ENCODE results near the gene EHHADH.
"Not testable (repeated sequence)": the region's sequence is repeated elsewhere in the genome, so short reads cannot be mapped to it uniquely, and the experiment has no call there.

Gene EHHADH

DNA sequence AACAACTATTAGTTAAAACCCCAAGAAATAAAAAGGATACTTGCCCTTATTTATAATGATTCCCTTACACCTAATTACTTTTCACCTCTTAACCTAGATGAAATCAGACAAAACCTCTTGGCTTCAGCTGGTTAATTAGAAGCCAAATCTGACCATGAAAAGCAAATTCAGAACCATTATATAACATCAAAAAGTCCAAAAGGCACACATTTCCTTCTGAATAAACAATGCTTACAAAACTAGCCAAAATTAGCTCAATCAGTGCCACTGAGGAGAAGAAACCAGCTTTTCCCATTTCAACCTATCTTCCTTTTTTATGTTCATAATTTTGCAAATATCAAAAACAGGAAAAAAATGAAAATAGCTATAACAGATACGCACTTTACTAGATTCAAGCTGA is 3.2 kb downstream of the EHHADH start:
- Histone ChIP-seq H3K27me3 (ENCODE audit: control insufficient read depth, insufficient read depth, low read length) (no peaks in the 10 kb centered on the region), H3K4me1 (ENCODE audit: control insufficient read depth, insufficient read depth, low read length) (no peaks in the 10 kb centered on the region), H3K9ac (ENCODE audit: low read length) (no peak overlapping the region)

DNA sequence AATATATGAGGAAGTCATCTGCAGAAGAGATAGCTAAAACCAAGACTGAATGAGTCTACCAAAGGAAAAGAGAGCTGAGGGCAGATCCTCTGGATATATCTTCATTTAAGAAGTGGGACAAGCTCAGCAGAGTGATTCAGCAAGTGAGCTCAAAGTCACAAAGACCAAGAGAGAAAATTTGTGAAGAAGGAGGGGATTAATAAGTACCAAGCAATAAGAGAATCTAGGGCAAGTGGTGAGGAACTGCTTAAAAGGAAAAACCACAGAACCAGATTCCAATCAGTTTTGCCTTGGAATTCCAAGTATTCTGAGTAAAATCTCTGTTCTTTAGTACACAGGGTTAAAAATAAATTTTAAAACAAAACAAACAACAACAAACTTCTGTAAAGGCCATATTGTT is 3.6 kb downstream of the EHHADH start:
- no peak overlapping the region for H3K4me3 ChIP-seq (ENCODE audit: low read depth, low read length)
- no peak overlapping the region for H3K27ac ChIP-seq (ENCODE audit: low read depth, low read length)
- H3K27me3 ChIP-seq (ENCODE audit: control insufficient read depth, insufficient read depth, low read length) = no peaks in the 10 kb centered on the region
- no peaks in the 10 kb centered on the region for H3K9me3 ChIP-seq (ENCODE audit: control insufficient read depth, insufficient read depth, low read depth, low read length)
- no peak overlapping the region for H3K9ac ChIP-seq (ENCODE audit: low read length)
- H3K36me3 ChIP-seq (ENCODE audit: control insufficient read depth, insufficient read depth, low read length) = no peaks in the 10 kb centered on the region
- H3K4me1 ChIP-seq (ENCODE audit: control insufficient read depth, insufficient read depth, low read length) = no peaks in the 10 kb centered on the region

More for the DNA sequence above, 3.2 kb downstream of the EHHADH start:
- Histone ChIP-seq H3K36me3 (ENCODE audit: control insufficient read depth, insufficient read depth, low read length) (no peaks in the 10 kb centered on the region), H3K9me3 (ENCODE audit: control insufficient read depth, insufficient read depth, low read depth, low read length) (no peaks in the 10 kb centered on the region), H3K4me3 (ENCODE audit: low read depth, low read length) (no peak overlapping the region), H3K27ac (ENCODE audit: low read depth, low read length) (no peak overlapping the region)

DNA sequence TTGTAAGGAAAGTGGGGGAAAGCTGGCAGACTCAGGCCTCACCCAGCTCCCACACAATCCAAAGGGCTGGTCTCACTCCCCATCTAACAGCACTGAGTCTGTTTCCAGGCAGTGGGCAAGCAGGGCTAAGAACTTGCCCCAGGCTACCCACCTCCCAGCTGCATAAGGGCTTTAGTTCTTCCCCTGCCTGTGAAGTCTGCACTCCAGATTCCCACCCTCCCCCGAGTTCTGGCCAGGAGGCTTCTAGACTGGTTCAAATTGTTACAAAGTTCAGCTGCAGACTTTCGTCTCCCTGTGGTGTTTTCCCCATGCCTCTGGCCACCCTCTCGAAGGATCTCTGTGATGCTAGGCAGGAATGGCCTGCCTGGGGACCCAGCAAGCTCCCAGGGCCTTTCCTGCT is 11.2 kb downstream of the EHHADH start:
- no peak overlapping the region for H3K27ac ChIP-seq (ENCODE audit: low read depth, low read length)
- H3K9me3 ChIP-seq (ENCODE audit: control insufficient read depth, insufficient read depth, low read depth, low read length) = peaks cover 12% of the 10 kb centered on the region
- no peaks in the 10 kb centered on the region for H3K27me3 ChIP-seq (ENCODE audit: control insufficient read depth, insufficient read depth, low read length)
- H3K9ac ChIP-seq (ENCODE audit: low read length) = no peak overlapping the region
- H3K4me1 ChIP-seq (ENCODE audit: control insufficient read depth, insufficient read depth, low read length) = no peaks in the 10 kb centered on the region
- no peak overlapping the region for H3K4me3 ChIP-seq (ENCODE audit: low read depth, low read length)
- no peaks in the 10 kb centered on the region for H3K36me3 ChIP-seq (ENCODE audit: control insufficient read depth, insufficient read depth, low read length)

DNA sequence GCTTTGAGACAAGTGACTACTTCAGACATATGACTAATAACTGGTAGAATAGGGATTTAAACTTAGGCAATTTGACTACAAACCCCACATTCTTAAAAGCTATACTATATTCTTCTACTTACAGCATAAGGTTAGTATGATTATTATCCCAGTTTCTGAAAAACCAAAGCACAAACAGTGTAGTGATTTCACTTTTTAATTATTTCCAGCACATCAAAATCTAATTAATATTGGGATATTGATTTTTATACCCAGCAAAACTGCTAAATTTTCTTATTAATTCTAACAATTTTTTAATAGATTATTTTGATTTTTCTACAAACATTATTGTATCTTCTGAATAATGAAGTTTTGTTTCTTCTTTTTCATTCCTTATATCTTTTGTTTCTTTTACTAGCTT is 16.9 kb downstream of the EHHADH start:
- no peak overlapping the region for H3K4me3 ChIP-seq (ENCODE audit: low read depth, low read length)
- no peaks in the 10 kb centered on the region; the same call in 1 of the 2 replicates for H3K36me3 ChIP-seq (ENCODE audit: control insufficient read depth, insufficient read depth, low read length)
- H3K9ac ChIP-seq (ENCODE audit: low read length) = no peak overlapping the region
- no peak overlapping the region for H3K27ac ChIP-seq (ENCODE audit: low read depth, low read length)
- no peaks in the 10 kb centered on the region for H3K27me3 ChIP-seq (ENCODE audit: control insufficient read depth, insufficient read depth, low read length)
- peaks cover 13% of the 10 kb centered on the region for H3K9me3 ChIP-seq (ENCODE audit: control insufficient read depth, insufficient read depth, low read depth, low read length)
- H3K4me1 ChIP-seq (ENCODE audit: control insufficient read depth, insufficient read depth, low read length) = no peaks in the 10 kb centered on the region

- H3K4me3 ChIP-seq (ENCODE audit: low read depth, low read length) = no peak overlapping the region
- peaks cover 10% of the 10 kb centered on the region for H3K9me3 ChIP-seq (ENCODE audit: control insufficient read depth, insufficient read depth, low read depth, low read length)
- no peaks in the 10 kb centered on the region for H3K4me1 ChIP-seq (ENCODE audit: control insufficient read depth, insufficient read depth, low read length)
- H3K27me3 ChIP-seq (ENCODE audit: control insufficient read depth, insufficient read depth, low read length) = no peaks in the 10 kb centered on the region
- H3K36me3 ChIP-seq (ENCODE audit: control insufficient read depth, insufficient read depth, low read length) = no peaks in the 10 kb centered on the region; the same call in 1 of the 2 replicates
- no peak overlapping the region for H3K27ac ChIP-seq (ENCODE audit: low read depth, low read length)
- no peak overlapping the region for H3K9ac ChIP-seq (ENCODE audit: low read length)
Measured at GRCh38 chr3:185233328-185233727, 20.5 kb downstream of the EHHADH start.

- not testable (repeated sequence) for H3K9me3 ChIP-seq (ENCODE audit: control insufficient read depth, insufficient read depth, low read depth, low read length); H3K36me3 ChIP-seq (ENCODE audit: control insufficient read depth, insufficient read depth, low read length); H3K9ac ChIP-seq (ENCODE audit: low read length); H3K4me3 ChIP-seq (ENCODE audit: low read depth, low read length); H3K4me1 ChIP-seq (ENCODE audit: control insufficient read depth, insufficient read depth, low read length); H3K27me3 ChIP-seq (ENCODE audit: control insufficient read depth, insufficient read depth, low read length); H3K27ac ChIP-seq (ENCODE audit: low read depth, low read length)
Measured at GRCh38 chr3:185226526-185226925, 27.3 kb downstream of the EHHADH start.

DNA sequence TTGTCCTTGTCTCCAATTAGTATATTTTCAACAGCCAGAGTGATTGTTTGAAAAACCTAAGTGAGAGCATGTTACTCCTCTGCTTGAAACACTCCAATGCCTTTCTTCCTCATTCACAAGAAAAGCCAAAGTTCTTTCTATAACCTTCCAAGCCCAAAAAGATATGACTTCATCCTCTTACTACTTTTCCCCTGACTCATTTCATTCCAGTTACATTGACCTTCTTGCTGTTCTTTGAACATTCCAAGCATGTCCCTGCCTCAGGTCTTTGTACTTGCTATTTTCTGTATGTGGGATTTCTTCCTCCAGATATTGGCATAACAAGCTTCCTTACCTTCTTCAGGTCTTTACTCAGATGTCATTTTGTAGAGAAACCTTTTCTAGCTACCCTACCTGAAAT is 28.3 kb downstream of the EHHADH start:
- no peak overlapping the region for H3K27ac ChIP-seq (ENCODE audit: low read depth, low read length)
- no peak overlapping the region for H3K9ac ChIP-seq (ENCODE audit: low read length)
- H3K27me3 ChIP-seq (ENCODE audit: control insufficient read depth, insufficient read depth, low read length) = no peaks in the 10 kb centered on the region
- H3K4me3 ChIP-seq (ENCODE audit: low read depth, low read length) = no peak overlapping the region
- H3K4me1 ChIP-seq (ENCODE audit: control insufficient read depth, insufficient read depth, low read length) = no peaks in the 10 kb centered on the region
- H3K36me3 ChIP-seq (ENCODE audit: control insufficient read depth, insufficient read depth, low read length) = no peaks in the 10 kb centered on the region
- H3K9me3 ChIP-seq (ENCODE audit: control insufficient read depth, insufficient read depth, low read depth, low read length) = no peaks in the 10 kb centered on the region

- Histone ChIP-seq H3K9me3 (ENCODE audit: control insufficient read depth, insufficient read depth, low read depth, low read length) (no peaks in the 10 kb centered on the region), H3K27me3 (ENCODE audit: control insufficient read depth, insufficient read depth, low read length) (no peaks in the 10 kb centered on the region), H3K9ac (ENCODE audit: low read length) (no peak overlapping the region), H3K27ac (ENCODE audit: low read depth, low read length) (no peak overlapping the region), H3K4me3 (ENCODE audit: low read depth, low read length) (no peak overlapping the region), H3K36me3 (ENCODE audit: control insufficient read depth, insufficient read depth, low read length) (no peaks in the 10 kb centered on the region), H3K4me1 (ENCODE audit: control insufficient read depth, insufficient read depth, low read length) (no peaks in the 10 kb centered on the region)
Measured at GRCh38 chr3:185225080-185225479, 28.8 kb downstream of the EHHADH start.

GRCh38 chr3:185221203-185221602 is 32.6 kb downstream of the EHHADH start:
- peaks cover 9% of the 10 kb centered on the region for H3K4me1 ChIP-seq (ENCODE audit: control insufficient read depth, insufficient read depth, low read length)
- no peak overlapping the region for H3K27ac ChIP-seq (ENCODE audit: low read depth, low read length)
- H3K4me3 ChIP-seq (ENCODE audit: low read depth, low read length) = no peak overlapping the region
- H3K27me3 ChIP-seq (ENCODE audit: control insufficient read depth, insufficient read depth, low read length) = no peaks in the 10 kb centered on the region
- no peaks in the 10 kb centered on the region for H3K36me3 ChIP-seq (ENCODE audit: control insufficient read depth, insufficient read depth, low read length)
- H3K9me3 ChIP-seq (ENCODE audit: control insufficient read depth, insufficient read depth, low read depth, low read length) = no peaks in the 10 kb centered on the region
- H3K9ac ChIP-seq (ENCODE audit: low read length) = no peak overlapping the region

DNA sequence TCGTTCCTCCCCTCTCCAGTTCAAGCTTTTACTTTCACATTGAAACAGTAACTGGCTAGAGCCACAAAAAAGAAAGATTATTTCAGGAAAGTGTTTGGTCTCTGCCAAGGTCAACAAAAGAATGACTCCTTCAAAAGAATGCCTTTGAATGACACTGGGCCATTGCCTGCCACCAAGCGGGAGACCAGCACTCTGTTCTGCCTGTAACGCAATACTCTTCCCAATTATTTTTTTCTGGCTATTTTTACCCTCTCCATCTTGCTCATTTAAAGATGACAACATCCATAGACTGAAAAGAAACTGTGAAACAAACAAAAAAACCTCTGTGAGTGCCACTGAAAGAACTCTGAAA is 37.3 kb downstream of the EHHADH start:
- Histone ChIP-seq H3K9ac (ENCODE audit: low read length) (no peak overlapping the region), H3K27me3 (ENCODE audit: control insufficient read depth, insufficient read depth, low read length) (no peaks in the 10 kb centered on the region), H3K36me3 (ENCODE audit: control insufficient read depth, insufficient read depth, low read length) (no peaks in the 10 kb centered on the region), H3K9me3 (ENCODE audit: control insufficient read depth, insufficient read depth, low read depth, low read length) (no peaks in the 10 kb centered on the region), H3K4me1 (ENCODE audit: control insufficient read depth, insufficient read depth, low read length) (peaks cover 10% of the 10 kb centered on the region), H3K4me3 (ENCODE audit: low read depth, low read length) (no peak overlapping the region; the same call in 1 of the 2 replicates), H3K27ac (ENCODE audit: low read depth, low read length) (no peak overlapping the region; the same call in 1 of the 2 replicates)

DNA sequence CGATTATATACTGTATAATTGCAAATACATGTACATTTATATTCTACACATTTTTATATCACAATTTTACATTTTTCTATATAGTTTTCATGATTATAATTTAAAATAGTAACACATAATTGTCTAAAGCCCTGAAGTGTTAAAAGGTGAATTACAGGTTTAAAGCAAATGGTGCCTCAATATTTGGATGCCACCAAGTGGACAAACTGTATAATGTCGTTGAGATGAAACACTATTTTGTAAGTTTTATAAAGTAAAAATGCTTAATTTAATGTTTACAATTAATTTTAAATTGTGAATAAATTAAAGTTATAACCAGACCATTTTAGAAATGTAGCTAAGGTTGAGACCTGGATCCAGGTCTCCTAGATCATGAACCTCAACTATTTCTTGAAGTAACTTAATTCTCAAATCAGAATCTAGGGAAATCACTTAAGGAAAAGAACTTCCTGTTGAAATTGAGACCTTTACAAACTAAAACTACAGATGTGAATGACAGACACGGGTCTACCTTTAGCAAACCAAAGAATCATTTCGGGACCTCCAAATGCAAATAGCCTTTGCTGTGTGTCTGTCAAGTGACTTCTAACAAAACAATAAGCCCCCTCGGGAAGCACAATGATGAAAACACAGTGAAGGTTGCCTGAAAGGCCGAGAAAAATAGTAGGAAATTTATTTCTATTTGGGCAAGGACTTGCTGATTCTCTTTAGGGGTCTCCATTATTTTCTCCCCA is 37.8 kb downstream of the EHHADH start:
- Histone ChIP-seq H3K9ac (ENCODE audit: low read length) (no peak overlapping the region), H3K9me3 (ENCODE audit: control insufficient read depth, insufficient read depth, low read depth, low read length) (no peaks in the 10 kb centered on the region)

More for the DNA sequence above, 37.8 kb downstream of the EHHADH start:
- Histone ChIP-seq H3K4me1 (ENCODE audit: control insufficient read depth, insufficient read depth, low read length) (peaks cover 10% of the 10 kb centered on the region), H3K27me3 (ENCODE audit: control insufficient read depth, insufficient read depth, low read length) (no peaks in the 10 kb centered on the region), H3K4me3 (ENCODE audit: low read depth, low read length) (no peak overlapping the region; the same call in 1 of the 2 replicates), H3K27ac (ENCODE audit: low read depth, low read length) (no peak overlapping the region; the same call in 1 of the 2 replicates), H3K36me3 (ENCODE audit: control insufficient read depth, insufficient read depth, low read length) (no peaks in the 10 kb centered on the region)

Measured in HUES6 (cell line).